ENCODE measurements around the gene PRKCA. TPM values are rescaled to one million over a fixed set of nuclear protein-coding genes. Genes with fewer than 3 reads are reported as not detected.

The PRKCA gene
- total RNA-seq, 1 experiment from 2014 or later = 20.7 TPM

DNA sequence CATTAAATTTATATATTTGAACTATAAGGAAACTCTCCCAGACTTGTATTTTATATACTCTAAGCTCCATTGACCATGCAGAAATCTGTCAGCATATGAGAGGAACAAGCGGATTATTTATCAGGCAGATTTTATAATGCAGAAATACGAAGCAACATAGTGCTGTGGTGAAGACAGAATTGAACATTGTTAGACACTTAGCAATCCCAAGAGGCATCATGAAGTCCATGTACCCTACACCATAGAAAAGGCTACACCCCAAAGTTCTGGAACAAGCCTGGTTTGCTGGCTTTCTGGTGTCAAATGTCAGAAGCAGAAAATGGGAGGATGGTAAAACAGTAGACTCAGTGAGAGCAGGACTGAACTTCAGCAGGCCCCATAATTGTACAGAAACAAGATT lies 241.1 kb downstream of the PRKCA start:
- Mint-ChIP-seq H3K36me3 (ENCODE audit: insufficient read depth, unreplicated experiment) (no peaks in the 10 kb centered on the region), H3K27me3 (ENCODE audit: insufficient read depth, unreplicated experiment) (no peaks in the 10 kb centered on the region), H3K4me1 (ENCODE audit: insufficient read depth, unreplicated experiment) (peaks cover 17% of the 10 kb centered on the region), H3K9me3 (ENCODE audit: unreplicated experiment) (peaks cover 13% of the 10 kb centered on the region), H3K4me3 (ENCODE audit: unreplicated experiment) (no peak overlapping the region), H3K27ac (ENCODE audit: low read depth, unreplicated experiment) (no peak overlapping the region)
- CTCF ChIA-PET = no interaction called here
- no TSS peak for BruUV-seq (replicated peaks)
- POLR2A ChIA-PET = interaction anchor here (0.6 to 0.7 kb wide), 2 partner anchors 9 to 84 kb away, joined by 3 read pairs; no protein-coding TSS in a partner anchor
- intact Hi-C loops (cut with micrococcal nuclease) = no loop called here
- TF ChIP-seq, protein P1, sequence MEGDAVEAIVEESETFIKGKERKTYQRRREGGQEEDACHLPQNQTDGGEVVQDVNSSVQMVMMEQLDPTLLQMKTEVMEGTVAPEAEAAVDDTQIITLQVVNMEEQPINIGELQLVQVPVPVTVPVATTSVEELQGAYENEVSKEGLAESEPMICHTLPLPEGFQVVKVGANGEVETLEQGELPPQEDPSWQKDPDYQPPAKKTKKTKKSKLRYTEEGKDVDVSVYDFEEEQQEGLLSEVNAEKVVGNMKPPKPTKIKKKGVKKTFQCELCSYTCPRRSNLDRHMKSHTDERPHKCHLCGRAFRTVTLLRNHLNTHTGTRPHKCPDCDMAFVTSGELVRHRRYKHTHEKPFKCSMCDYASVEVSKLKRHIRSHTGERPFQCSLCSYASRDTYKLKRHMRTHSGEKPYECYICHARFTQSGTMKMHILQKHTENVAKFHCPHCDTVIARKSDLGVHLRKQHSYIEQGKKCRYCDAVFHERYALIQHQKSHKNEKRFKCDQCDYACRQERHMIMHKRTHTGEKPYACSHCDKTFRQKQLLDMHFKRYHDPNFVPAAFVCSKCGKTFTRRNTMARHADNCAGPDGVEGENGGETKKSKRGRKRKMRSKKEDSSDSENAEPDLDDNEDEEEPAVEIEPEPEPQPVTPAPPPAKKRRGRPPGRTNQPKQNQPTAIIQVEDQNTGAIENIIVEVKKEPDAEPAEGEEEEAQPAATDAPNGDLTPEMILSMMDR (IDR thresholded peaks at IDR 0.05; ENCODE audit: unreplicated experiment) = no peak
- DNase-seq (ENCODE audit: unreplicated experiment) = no peak

- peaks cover 13% of the 10 kb centered on the region for H3K9me3 Mint-ChIP-seq (ENCODE audit: unreplicated experiment)
- no peak overlapping the region for H3K4me3 Mint-ChIP-seq (ENCODE audit: unreplicated experiment)
- CTCF ChIA-PET = interaction anchor here (0.9 kb wide), 1 partner anchor 346 kb away, joined by 3 read pairs; no protein-coding TSS in a partner anchor
- TF ChIP-seq, protein P1 (IDR thresholded peaks at IDR 0.05; ENCODE audit: unreplicated experiment) = no peak
- H3K27ac Mint-ChIP-seq (ENCODE audit: low read depth, unreplicated experiment) = no peak overlapping the region
- peaks cover 19% of the 10 kb centered on the region for H3K4me1 Mint-ChIP-seq (ENCODE audit: insufficient read depth, unreplicated experiment)
- BruUV-seq (replicated peaks) = no TSS peak
- POLR2A ChIA-PET = interaction anchor here (0.6 to 1.5 kb wide), 2 partner anchors 9 to 76 kb away, joined by 3 read pairs; no protein-coding TSS in a partner anchor
- H3K27me3 Mint-ChIP-seq (ENCODE audit: insufficient read depth, unreplicated experiment) = no peaks in the 10 kb centered on the region
- intact Hi-C loops (cut with micrococcal nuclease) = no loop called here
- no peaks in the 10 kb centered on the region for H3K36me3 Mint-ChIP-seq (ENCODE audit: insufficient read depth, unreplicated experiment)
- DNase-seq (ENCODE audit: unreplicated experiment) = no peak
These were observed 243.5 kb downstream of the PRKCA start for GRCh38 chr17:66545918-66546317.

DNA sequence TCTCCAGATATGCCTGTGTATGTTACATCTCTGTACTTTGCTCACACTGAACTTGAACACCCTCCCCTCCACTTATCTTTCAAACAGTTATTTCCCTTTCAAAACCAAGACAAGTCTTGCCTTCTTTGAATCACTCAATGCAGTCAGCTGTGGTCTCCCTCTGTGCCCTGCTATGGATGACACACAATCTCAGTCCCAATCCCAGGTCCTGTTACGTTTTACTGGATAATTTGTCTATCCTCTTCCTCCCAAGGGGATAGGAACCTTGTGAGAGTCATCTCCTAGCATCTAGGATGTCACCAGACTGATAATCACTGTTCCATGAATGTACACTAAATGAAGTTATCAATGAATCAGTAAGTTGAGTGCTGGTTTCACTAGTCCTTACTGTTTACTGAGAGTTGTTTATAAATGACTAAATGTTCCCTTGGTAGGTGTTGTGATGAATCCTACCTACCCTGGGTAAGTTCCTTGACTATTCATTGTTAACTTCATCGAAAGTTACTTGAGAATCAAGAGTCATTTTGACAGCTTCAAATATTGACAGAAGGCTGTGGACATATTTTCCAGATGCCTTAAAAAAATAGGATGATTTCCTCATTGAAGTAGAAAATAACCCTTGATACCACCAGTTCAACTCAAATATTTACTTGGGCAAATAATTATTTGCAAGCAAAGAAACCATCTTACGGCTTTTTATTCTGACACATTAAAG lies 244.9 kb downstream of the PRKCA start:
- TF ChIP-seq, protein P1 (IDR thresholded peaks at IDR 0.05; ENCODE audit: unreplicated experiment) = no peak
- peaks cover 15% of the 10 kb centered on the region for H3K4me1 Mint-ChIP-seq (ENCODE audit: insufficient read depth, unreplicated experiment)

GRCh38 chr17:66548158-66548557 lies 245.7 kb downstream of the PRKCA start:
- no peaks in the 10 kb centered on the region for H3K36me3 Mint-ChIP-seq (ENCODE audit: insufficient read depth, unreplicated experiment)
- DNase-seq (ENCODE audit: unreplicated experiment) = no peak
- TF ChIP-seq, protein P1 (IDR thresholded peaks at IDR 0.05; ENCODE audit: unreplicated experiment) = no peak
- H3K27ac Mint-ChIP-seq (ENCODE audit: low read depth, unreplicated experiment) = no peak overlapping the region
- no peaks in the 10 kb centered on the region for H3K27me3 Mint-ChIP-seq (ENCODE audit: insufficient read depth, unreplicated experiment)
- ChIA-PET CTCF (interaction anchor here (0.7 kb wide), 1 partner anchor 98 kb away, joined by 3 read pairs; no protein-coding TSS in a partner anchor), POLR2A (interaction anchor here (0.6 kb wide), 1 partner anchor 10 kb away, joined by 3 read pairs; no protein-coding TSS in a partner anchor)
- intact Hi-C loops (cut with micrococcal nuclease) = no loop called here
- BruUV-seq (replicated peaks) = no TSS peak
- peaks cover 13% of the 10 kb centered on the region for H3K9me3 Mint-ChIP-seq (ENCODE audit: unreplicated experiment)
- peaks cover 7% of the 10 kb centered on the region for H3K4me1 Mint-ChIP-seq (ENCODE audit: insufficient read depth, unreplicated experiment)
- no peak overlapping the region for H3K4me3 Mint-ChIP-seq (ENCODE audit: unreplicated experiment)

More for the DNA sequence above, 244.9 kb downstream of the PRKCA start:
- H3K27me3 Mint-ChIP-seq (ENCODE audit: insufficient read depth, unreplicated experiment) = no peaks in the 10 kb centered on the region
- H3K9me3 Mint-ChIP-seq (ENCODE audit: unreplicated experiment) = peaks cover 13% of the 10 kb centered on the region
- POLR2A ChIA-PET = interaction anchor here (0.6 to 1.5 kb wide), 2 partner anchors 10 to 11 kb away, joined by 3 read pairs; no protein-coding TSS in a partner anchor
- intact Hi-C loops (cut with micrococcal nuclease) = no loop called here
- H3K27ac Mint-ChIP-seq (ENCODE audit: low read depth, unreplicated experiment) = no peak overlapping the region
- no peaks in the 10 kb centered on the region for H3K36me3 Mint-ChIP-seq (ENCODE audit: insufficient read depth, unreplicated experiment)
- no peak overlapping the region for H3K4me3 Mint-ChIP-seq (ENCODE audit: unreplicated experiment)
- CTCF ChIA-PET = interaction anchor here (0.7 kb wide), 1 partner anchor 99 kb away, joined by 3 read pairs; no protein-coding TSS in a partner anchor
- DNase-seq (ENCODE audit: unreplicated experiment) = no peak
- no TSS peak for BruUV-seq (replicated peaks)

Data from MCF 10A (cell line).